Stimulated activated CD4-positive, alpha-beta T cell treated with anti-CD3 and anti-CD28 coated beads, Interleukin-4, amount 100 ng/mL, for 24 hours (primary cell): Measurements from ENCODE around the gene NKAIN2.
"Not testable (repeated sequence)": the region's sequence is repeated elsewhere in the genome, so short reads cannot be mapped to it uniquely, and the experiment has no call there.

Source experiments
- DNase-seq: peaks from one replicate; pipeline ENCODE4 v3.0.0-alpha.2; 2020

Gene NKAIN2

GRCh38 chr6:124661097-124661661, 857.5 kb downstream of the NKAIN2 start:
- DNase-seq: no peak

- no peak for DNase-seq
Measured at GRCh38 chr6:124668028-124668427, 864.4 kb downstream of the NKAIN2 start.

- DNase-seq: no peak
Measured at GRCh38 chr6:124669713-124670480, 866.2 kb downstream of the NKAIN2 start.

- no peak for DNase-seq
Measured at GRCh38 chr6:124670801-124671200, 867.1 kb downstream of the NKAIN2 start.

GRCh38 chr6:124671324-124671723, 867.7 kb downstream of the NKAIN2 start:
- DNase-seq: no peak

GRCh38 chr6:124674042-124674441, 870.4 kb downstream of the NKAIN2 start:
- DNase-seq: no peak

GRCh38 chr6:124676033-124676432, 872.4 kb downstream of the NKAIN2 start:
- no peak for DNase-seq

- DNase-seq: no peak
Measured at GRCh38 chr6:124677874-124678273, 874.2 kb downstream of the NKAIN2 start.

- DNase-seq: no peak
Measured at GRCh38 chr6:124679387-124679786, 875.7 kb downstream of the NKAIN2 start.

- no peak for DNase-seq
Measured at GRCh38 chr6:124682751-124683150, 879.1 kb downstream of the NKAIN2 start.

- DNase-seq: no peak
Measured at GRCh38 chr6:124683507-124683906, 879.8 kb downstream of the NKAIN2 start.

GRCh38 chr6:124684621-124685020, 881.0 kb downstream of the NKAIN2 start:
- no peak for DNase-seq

GRCh38 chr6:124688369-124688768, 884.7 kb downstream of the NKAIN2 start:
- no peak for DNase-seq

GRCh38 chr6:124694139-124694705, 890.6 kb downstream of the NKAIN2 start:
- DNase-seq: no peak

GRCh38 chr6:124699038-124699437, 895.4 kb downstream of the NKAIN2 start:
- no peak for DNase-seq

- DNase-seq: no peak
Measured at GRCh38 chr6:124703541-124703940, 899.9 kb downstream of the NKAIN2 start.

GRCh38 chr6:124712532-124712931, 908.9 kb downstream of the NKAIN2 start:
- not testable (repeated sequence) for DNase-seq

GRCh38 chr6:124714728-124715127, 911.1 kb downstream of the NKAIN2 start:
- DNase-seq: no peak

- no peak for DNase-seq
Measured at GRCh38 chr6:124719913-124720312, 916.2 kb downstream of the NKAIN2 start.

- DNase-seq: no peak
Measured at GRCh38 chr6:124721331-124721730, 917.7 kb downstream of the NKAIN2 start.

GRCh38 chr6:124722141-124722878, 918.6 kb downstream of the NKAIN2 start:
- no peak for DNase-seq

- no peak for DNase-seq
Measured at GRCh38 chr6:124723671-124724070, 920.0 kb downstream of the NKAIN2 start.

- not testable (repeated sequence) for DNase-seq
Measured at GRCh38 chr6:124737804-124738203, 934.1 kb downstream of the NKAIN2 start.

- DNase-seq: no peak
Measured at GRCh38 chr6:124738482-124738881, 934.8 kb downstream of the NKAIN2 start.
